ENCODE measurements around the gene PDE4D. TPM values are rescaled to one million over a fixed set of nuclear protein-coding genes. Genes with fewer than 3 reads are reported as not detected.

PDE4D gene
- total and polyA plus RNA-seq, 2 of the 4 experiments (the other 2 are of a cell fraction): 1.4 to 7.9 TPM

DNA sequence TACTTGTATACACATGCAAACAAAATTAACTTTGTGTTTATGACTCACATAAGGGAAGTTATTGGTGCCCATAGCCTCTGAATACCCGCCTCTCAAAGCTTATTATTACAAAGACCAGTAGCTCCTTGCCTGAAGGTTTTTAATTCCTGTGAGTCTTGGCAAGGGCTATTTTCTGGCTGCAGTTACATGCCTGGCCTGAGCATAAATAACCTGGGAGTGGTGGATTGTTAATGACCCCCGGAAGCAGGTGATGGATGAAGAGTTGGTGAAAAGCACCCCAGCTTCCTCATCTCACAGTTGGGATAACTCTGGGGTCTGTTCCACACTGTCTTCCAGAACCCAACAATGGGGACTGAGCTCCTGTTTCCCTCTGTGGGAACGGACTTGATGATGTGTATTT, 594.5 kb downstream of the PDE4D start:
- H2AFZ ChIP-seq (replicated peaks; ENCODE audit: low read length, poor library complexity): peak overlapping the region; percentile 69
- H3K27ac ChIP-seq (ENCODE audit: insufficient read depth, low read length): no peak overlapping the region
- no peak overlapping the region for H3K14ac ChIP-seq (replicated peaks; ENCODE audit: low read depth, low read length)
- H3K4me2 ChIP-seq (ENCODE audit: low read depth, low read length): no peak overlapping the region
- no CpG with 5 or more reads among the region's 3 CpGs for WGBS, 2 experiments (ENCODE audit: extremely low coverage in 2 of 2, insufficient read length in 1 of 2)
- H3K9me3 ChIP-seq (ENCODE audit: control insufficient read depth, insufficient read depth, low read length): no peaks in the 10 kb centered on the region
- no peak overlapping the region for H3K4ac ChIP-seq (ENCODE audit: low read depth, low read length)
- H3K4me3 ChIP-seq (ENCODE audit: insufficient read depth, low read depth, low read length): no peak overlapping the region
- H4K5ac ChIP-seq (ENCODE audit: low read depth, low read length): no peak overlapping the region
- no peak overlapping the region for H2BK20ac ChIP-seq (ENCODE audit: low read depth, low read length)
- no peaks in the 10 kb centered on the region for H3K36me3 ChIP-seq (ENCODE audit: control insufficient read depth, insufficient read depth, low read length)
- intact Hi-C loops (cut with micrococcal nuclease) (no loop called here), dilution Hi-C loops (cut with HindIII; ENCODE audit: low sequenced_read_pairs, unreplicated experiment) (no loop called here), in situ Hi-C loops (cut with MboI; ENCODE audit: low sequenced_read_pairs) (no loop called here)
- no peak overlapping the region for H2AK5ac ChIP-seq (ENCODE audit: low read depth, low read length)
- H3K23ac ChIP-seq (ENCODE audit: low read depth, low read length): no peak overlapping the region
- H2BK120ac ChIP-seq (ENCODE audit: low read depth, low read length): no peak overlapping the region
- no peak overlapping the region for H4K91ac ChIP-seq (ENCODE audit: insufficient read depth, low read depth, low read length)
- no peaks in the 10 kb centered on the region; the same call in 1 of the 2 replicates for H3K27me3 ChIP-seq (ENCODE audit: control insufficient read depth, insufficient read depth, low read length)
- H4K8ac ChIP-seq (ENCODE audit: low read depth in 2 of 2, low read length in 2 of 2): no peak overlapping the region
- no peaks in the 10 kb centered on the region for H3K79me1 ChIP-seq (ENCODE audit: low read depth in 1 of 2, low read length in 2 of 2)
- TF ChIP-seq NFE2L2 (IDR thresholded peaks at IDR 0.05; ENCODE audit: low read depth, low read length) (no peak), RAD21 (IDR thresholded peaks at IDR 0.05; ENCODE audit: low read length) (no peak)
- no peak for ATAC-seq (ENCODE audit: low read depth)
- BruUV-seq (replicated peaks): no TSS peak
- no peak overlapping the region for H2BK5ac ChIP-seq (ENCODE audit: low read depth, low read length, poor library complexity, severe bottlenecking)
- H2BK15ac ChIP-seq (ENCODE audit: low read depth, low read length): no peak overlapping the region
- H2AK9ac ChIP-seq (replicated peaks; ENCODE audit: low read depth, low read length, poor library complexity): no peak overlapping the region
- H4K20me1 ChIP-seq (ENCODE audit: insufficient read depth, low read length): no peaks in the 10 kb centered on the region
- no peaks in the 10 kb centered on the region for H3K4me1 ChIP-seq (ENCODE audit: control insufficient read depth, insufficient read depth, low read length)
- H3K9ac ChIP-seq (ENCODE audit: low read depth, low read length): no peak overlapping the region
- H3K18ac ChIP-seq (ENCODE audit: low read depth, low read length): no peak overlapping the region
- ChIA-PET POLR2A (ENCODE audit: unreplicated experiment) (no interaction called here), CTCF (interaction anchor here (0.9 kb wide), 1 partner anchor 9 kb away, joined by 3 read pairs; no protein-coding TSS in a partner anchor)
- peaks cover 3% of the 10 kb centered on the region; the same call in 1 of the 2 replicates for H3K9me1 ChIP-seq (ENCODE audit: insufficient read depth, low read length)
- no peak overlapping the region for H3K56ac ChIP-seq (ENCODE audit: extremely low read depth, insufficient read depth, low read length)
- DNase-seq: no peak

Data from IMR-90 (cell line).